Spleen (tissue), 11 donors: ENCODE data around the gene AGTPBP1. TPM values are rescaled to one million over a fixed set of nuclear protein-coding genes. Genes with fewer than 3 reads are reported as not detected.
"Not testable (repeated sequence)": the region's sequence is repeated elsewhere in the genome, so short reads cannot be mapped to it uniquely, and the experiment has no call there.

Experiments
- DNase-seq: peaks from one replicate; pipeline ENCODE4 v3.0.0-alpha.2; 2020
- H3K27ac ChIP-seq, 8 donors: fragments of 200-600 bp; sonication (generic) in 7 of 8; 1 replicate in 4 of 8; 2 replicates in 4 of 8; pipeline versions ENCODE4 v1.5.0 to v1.8.0; 2016 to 2021; ENCODE audit warnings: inconsistent platforms in 4 of 8, mild to moderate bottlenecking in 4 of 8, moderate library complexity in 1 of 8
- H3K27me3 ChIP-seq, 7 donors: fragments of 200-600 bp; sonication (generic) in 6 of 7; replicated peaks in 1 of 7; 1 replicate in 4 of 7; 2 replicates in 3 of 7; pipeline versions ENCODE4 v1.5.0 to v1.8.0; 2016 to 2021; ENCODE audit warnings: inconsistent platforms in 3 of 7, mild to moderate bottlenecking in 1 of 7
- H3K36me3 ChIP-seq, 6 donors: fragments of 200-600 bp; sonication (generic) in 5 of 6; 1 replicate in 4 of 6; 2 replicates in 2 of 6; pipeline versions ENCODE4 v1.5.0 to v1.8.0; 2016 to 2021; ENCODE audit warnings: inconsistent platforms in 2 of 6
- H3K4me1 ChIP-seq, 6 donors: fragments of 200-600 bp; sonication (generic) in 5 of 6; 1 replicate in 3 of 6; 2 replicates in 3 of 6; pipeline versions ENCODE4 v1.5.0 to v1.8.0; 2016 to 2021; ENCODE audit warnings: inconsistent platforms in 3 of 6
- H3K4me3 ChIP-seq, 8 donors: fragments of 200-600 bp; sonication (generic) in 7 of 8; 1 replicate in 4 of 8; 2 replicates in 4 of 8; pipeline versions ENCODE4 v1.5.0 to v1.8.0; 2016 to 2021; ENCODE audit warnings: inconsistent platforms in 4 of 8, mild to moderate bottlenecking in 4 of 8, moderate library complexity in 2 of 8
- H3K9me3 ChIP-seq, 8 donors: fragments of 200-600 bp; sonication (generic) in 7 of 8; 1 replicate in 4 of 8; 2 replicates in 4 of 8; pipeline versions ENCODE4 v1.5.0 to v1.8.0; 2016 to 2021; ENCODE audit warnings: inconsistent platforms in 4 of 8
- POLR2A ChIP-seq, 3 donors: fragments of 450-650 bp; IDR thresholded peaks; one replicate each; pipeline ENCODE4 v1.5.1; 2017; ENCODE audit warnings: antibody characterized with exemption in 3 of 3, mild to moderate bottlenecking in 1 of 3
- POLR2AphosphoS5 ChIP-seq, 3 donors: sonication (generic); formaldehyde crosslinking; IDR thresholded peaks; one replicate each; pipeline ENCODE4 v1.5.1; 2017; ENCODE audit warnings: antibody characterized with exemption in 3 of 3
- WGBS, 5 donors: extraction: QIAGEN DNeasy Blood & Tissue Kit in 3 of 5; methylation state at CpG; one replicate each; pipeline versions ENCODE4 v1.1.5 to v1.1.7; 2013 to 2018; 5-methylcytosine and 5-hydroxymethylcytosine counted together
- intact Hi-C: fragments of 100-400 bp; cut with DNase I; formaldehyde crosslinking; loops from one replicate; pipeline ENCODE4 v1.15.0; 2023; ENCODE audit warnings: low total_unique reads
- polyA plus RNA-seq, 3 donors: library from polyadenylated mRNA; stranded (reverse); fragments of 200-250 nt; gene quantifications; one replicate each; pipeline ENCODE4 v1.2.1, GENCODE V29; 2013
- total RNA-seq, 7 donors: library from RNA; depleted of rRNA in 3 of 7; stranded (reverse); fragments of >200 nt in 3 of 7; fragmentation: NEBNext Ultra II Directional in 4 of 7; extraction: Animal tissue kit (Norgen Biotek cat#: 25700) in 4 of 7; gene quantifications; one replicate each; pipeline versions ENCODE4 v1.1.0 to v1.2.1, GENCODE V29; 2016 to 2021
- TF ChIP-seq, protein P1 (sequence below), 11 experiments: fragments of 200-600 bp in 7 of 11; fragments of 450-650 bp in 4 of 11; sonication (generic) in 4 of 11; IDR thresholded peaks in 8 of 11; conservative IDR thresholded peaks in 3 of 11; 1 replicate in 7 of 11; 2 replicates in 4 of 11; pipeline versions ENCODE4 v1.4.0 to v1.8.0; 2016 to 2021; ENCODE audit warnings: antibody characterized with exemption in 11 of 11, inconsistent platforms in 4 of 11, mild to moderate bottlenecking in 1 of 11
- donor health status: healthy with polysubstance abuse.
- donor health status: DM: no; HTN: no; CAD: no; lungs with moderate emphysema.
- donor health status: DM: no; HTN: no; CAD: no.
- donor health status: Bipolar disorder and iron deficiency.
- donor health status: healthy.
- donor health status: DM: no; HTN: no; CAD: no.
- donor health status: DM: yes; HTN: yes; CAD: no.

Gene AGTPBP1
- total and polyA plus RNA-seq, 10 donors = 5.3 to 83.6 (median 47.5) TPM

DNA sequence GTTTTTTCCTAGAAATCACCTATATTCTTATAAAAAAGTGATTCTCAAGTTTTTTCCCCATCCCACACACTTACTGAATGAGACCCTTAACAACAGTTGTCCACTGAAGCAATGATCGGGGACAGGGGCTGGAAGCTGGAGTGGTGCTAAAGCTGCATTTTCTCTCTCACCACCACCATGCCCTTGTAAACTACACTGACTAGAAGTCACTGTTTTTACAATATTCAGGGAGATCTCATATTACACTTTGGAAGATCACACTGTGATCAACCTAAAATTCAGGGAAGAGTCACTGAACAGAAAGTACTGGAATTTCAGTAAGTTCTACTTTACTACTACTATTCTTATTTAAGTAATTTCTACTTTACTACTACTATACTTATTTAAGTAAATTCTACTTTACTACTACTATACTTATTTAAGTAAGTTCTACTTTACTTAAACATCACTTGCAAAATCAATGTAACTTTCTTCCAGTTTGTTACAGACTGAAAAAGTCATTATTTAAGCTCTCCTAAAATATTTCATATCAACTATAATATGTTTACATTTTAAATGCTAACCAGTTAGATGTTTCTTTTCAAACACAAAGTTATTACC lies 164.3 kb downstream of the AGTPBP1 start:
- Histone ChIP-seq H3K27ac (no peak overlapping the region), H3K27me3 (no peaks in the 10 kb centered on the region), H3K36me3 (peaks cover 0 to 59% (median 1%) of the 10 kb centered on the region in 6 donors), H3K4me1 (no peaks in the 10 kb centered on the region), H3K9me3 (no peaks in the 10 kb centered on the region), H3K4me3 (no peak overlapping the region)
- 93 to 100% (median 98%) methylated on average over 1 of the region's 1 CpG for WGBS, 5 donors
- no peak for DNase-seq
- TF ChIP-seq POLR2AphosphoS5 (IDR thresholded peaks at IDR 0.05) (no peak), POLR2A (IDR thresholded peaks at IDR 0.05) (no peak)
- TF ChIP-seq, protein P1, sequence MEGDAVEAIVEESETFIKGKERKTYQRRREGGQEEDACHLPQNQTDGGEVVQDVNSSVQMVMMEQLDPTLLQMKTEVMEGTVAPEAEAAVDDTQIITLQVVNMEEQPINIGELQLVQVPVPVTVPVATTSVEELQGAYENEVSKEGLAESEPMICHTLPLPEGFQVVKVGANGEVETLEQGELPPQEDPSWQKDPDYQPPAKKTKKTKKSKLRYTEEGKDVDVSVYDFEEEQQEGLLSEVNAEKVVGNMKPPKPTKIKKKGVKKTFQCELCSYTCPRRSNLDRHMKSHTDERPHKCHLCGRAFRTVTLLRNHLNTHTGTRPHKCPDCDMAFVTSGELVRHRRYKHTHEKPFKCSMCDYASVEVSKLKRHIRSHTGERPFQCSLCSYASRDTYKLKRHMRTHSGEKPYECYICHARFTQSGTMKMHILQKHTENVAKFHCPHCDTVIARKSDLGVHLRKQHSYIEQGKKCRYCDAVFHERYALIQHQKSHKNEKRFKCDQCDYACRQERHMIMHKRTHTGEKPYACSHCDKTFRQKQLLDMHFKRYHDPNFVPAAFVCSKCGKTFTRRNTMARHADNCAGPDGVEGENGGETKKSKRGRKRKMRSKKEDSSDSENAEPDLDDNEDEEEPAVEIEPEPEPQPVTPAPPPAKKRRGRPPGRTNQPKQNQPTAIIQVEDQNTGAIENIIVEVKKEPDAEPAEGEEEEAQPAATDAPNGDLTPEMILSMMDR (IDR thresholded peaks at IDR 0.05 in 8 of 11, conservative IDR thresholded peaks at IDR 0.05 in 3 of 11) = no peak
- intact Hi-C loops = no loop called here

DNA sequence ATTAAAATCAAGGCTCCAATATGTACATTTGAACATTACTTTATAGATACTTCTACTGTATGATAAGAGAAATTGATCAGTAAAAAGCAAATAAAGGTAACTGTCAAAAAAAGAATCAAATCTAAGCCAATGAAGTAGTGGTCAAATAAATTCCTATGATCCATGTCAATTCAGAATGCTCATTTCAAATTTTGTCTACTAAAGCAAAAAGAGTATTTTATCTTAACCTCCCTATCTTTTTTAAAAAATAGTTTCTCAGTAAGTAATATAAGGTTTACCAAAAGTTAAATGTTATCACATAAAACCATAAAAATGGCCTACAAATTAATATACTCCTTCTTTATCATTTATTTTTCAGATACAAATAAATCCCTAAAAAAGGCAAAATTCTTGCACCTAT lies 165.9 kb downstream of the AGTPBP1 start:
- Histone ChIP-seq H3K36me3 (peaks cover 0 to 66% (median 1%) of the 10 kb centered on the region in 6 donors), H3K9me3 (no peaks in the 10 kb centered on the region), H3K27me3 (no peaks in the 10 kb centered on the region), H3K4me1 (no peaks in the 10 kb centered on the region), H3K4me3 (no peak overlapping the region), H3K27ac (no peak overlapping the region)
- TF ChIP-seq POLR2AphosphoS5 (IDR thresholded peaks at IDR 0.05) (no peak), POLR2A (IDR thresholded peaks at IDR 0.05) (no peak)
- TF ChIP-seq, protein P1 (IDR thresholded peaks at IDR 0.05 in 8 of 11, conservative IDR thresholded peaks at IDR 0.05 in 3 of 11) = no peak
- DNase-seq = no peak
- intact Hi-C loops = no loop called here

DNA sequence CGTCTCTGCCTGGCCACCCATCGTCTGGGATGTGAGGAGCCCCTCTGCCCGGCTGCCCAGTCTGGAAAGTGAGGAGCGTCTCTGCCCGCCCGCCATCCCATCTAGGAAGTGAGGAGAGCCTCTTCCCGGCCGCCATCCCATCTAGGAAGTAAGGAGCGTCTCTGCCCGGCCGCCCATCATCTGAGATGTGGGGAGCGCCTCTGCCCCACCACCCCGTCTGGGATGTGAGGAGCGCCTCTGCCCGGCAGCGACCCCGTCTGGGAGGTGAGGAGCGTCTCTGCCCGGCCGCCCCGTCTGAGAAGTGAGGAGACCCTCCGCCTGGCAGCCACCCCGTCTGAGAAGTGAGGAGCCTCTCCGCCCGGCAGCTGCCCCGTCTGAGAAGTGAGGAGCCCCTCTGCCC lies 168.2 kb downstream of the AGTPBP1 start:
- intact Hi-C loops, H3K27me3 ChIP-seq, H3K9me3 ChIP-seq, H3K27ac ChIP-seq, H3K4me3 ChIP-seq, DNase-seq, H3K4me1 ChIP-seq: not testable (repeated sequence)
- peaks cover 0 to 61% (median 1%) of the 10 kb centered on the region in 6 donors for H3K36me3 ChIP-seq
- WGBS, 5 donors = 91 to 99% (median 98%) methylated on average over 14 to 26 of the region's 26 CpGs

DNA sequence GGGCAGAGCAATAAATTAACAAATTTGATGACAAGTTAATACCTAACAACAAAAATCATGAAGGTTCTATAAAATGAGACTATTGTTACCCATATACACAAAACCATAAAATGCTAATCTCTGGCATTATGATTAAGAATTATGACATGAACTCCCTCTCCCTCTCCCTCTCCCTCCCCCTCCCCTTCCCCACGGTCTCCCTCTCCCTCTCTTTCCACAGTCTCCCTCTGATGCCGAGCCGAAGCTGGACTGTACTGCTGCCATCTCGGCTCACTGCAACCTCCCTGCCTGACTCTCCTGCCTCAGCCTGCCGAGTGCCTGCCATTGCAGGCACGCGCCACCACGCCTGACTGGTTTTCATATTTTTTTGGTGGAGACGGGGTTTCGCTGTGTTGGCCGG lies 168.8 kb downstream of the AGTPBP1 start:
- DNase-seq, intact Hi-C loops, H3K27me3 ChIP-seq, H3K27ac ChIP-seq, H3K4me1 ChIP-seq, H3K4me3 ChIP-seq, H3K9me3 ChIP-seq: not testable (repeated sequence)
- peaks cover 0 to 59% (median 0%) of the 10 kb centered on the region in 6 donors for H3K36me3 ChIP-seq
- 95 to 100% (median 99%) methylated on average over 7 to 11 of the region's 11 CpGs for WGBS, 5 donors

DNA sequence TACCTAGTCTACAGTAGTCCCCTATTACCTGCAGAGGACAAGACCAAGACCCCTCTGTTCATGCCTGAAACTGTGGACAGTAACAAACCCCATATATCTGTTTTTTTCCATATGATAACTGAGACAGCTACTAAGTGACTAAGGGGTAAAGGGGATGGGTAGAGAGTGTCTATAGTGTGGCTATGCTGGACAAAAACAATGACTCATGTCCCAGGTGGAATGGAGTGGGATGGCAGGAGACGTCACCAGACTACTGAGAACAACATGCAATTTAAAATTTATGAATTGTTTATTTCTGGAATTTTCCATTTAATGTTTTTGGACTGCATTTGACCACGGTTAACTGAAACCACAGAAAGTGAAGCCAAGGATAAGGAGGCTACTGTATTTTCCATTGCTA lies 171.8 kb downstream of the AGTPBP1 start:
- Histone ChIP-seq H3K27ac (no peak overlapping the region), H3K4me1 (no peaks in the 10 kb centered on the region), H3K9me3 (no peaks in the 10 kb centered on the region), H3K4me3 (no peak overlapping the region), H3K36me3 (peaks cover 0 to 63% (median 0%) of the 10 kb centered on the region in 6 donors), H3K27me3 (no peaks in the 10 kb centered on the region)
- 82 to 96% (median 87%) methylated on average over 2 of the region's 2 CpGs for WGBS, 5 donors
- TF ChIP-seq POLR2AphosphoS5 (IDR thresholded peaks at IDR 0.05) (no peak), POLR2A (IDR thresholded peaks at IDR 0.05) (no peak)
- TF ChIP-seq, protein P1 (IDR thresholded peaks at IDR 0.05 in 8 of 11, conservative IDR thresholded peaks at IDR 0.05 in 3 of 11) = no peak
- DNase-seq = no peak
- intact Hi-C loops = no loop called here
